Esophagus squamous epithelium (tissue), 5 donors: ENCODE results near the gene RASA3. TPM values are rescaled to one million over a fixed set of nuclear protein-coding genes. Genes with fewer than 3 reads are reported as not detected.
"Not testable (repeated sequence)": the region's sequence is repeated elsewhere in the genome, so short reads cannot be mapped to it uniquely, and the experiment has no call there.

ENCODE experiments used
- DNase-seq: peaks from one replicate; lab custom pipeline; 2025; lab: John Stamatoyannopoulos, UW
- H3K27ac ChIP-seq, 4 donors: fragments of 200-600 bp; sonication (generic); one replicate each; pipeline ENCODE4 v1.5.1; 2016 to 2019; ENCODE audit warnings: mild to moderate bottlenecking in 1 of 4
- H3K27me3 ChIP-seq, 4 donors: fragments of 200-600 bp; sonication (generic); 1 replicate in 3 of 4; 2 replicates in 1 of 4; pipeline versions ENCODE4 v1.5.1 to v1.6.0; 2017 to 2021; ENCODE audit warnings: antibody characterized with exemption in 1 of 4
- H3K36me3 ChIP-seq, 3 donors: fragments of 200-600 bp; sonication (generic); one replicate each; pipeline ENCODE4 v1.5.1; 2016 to 2019
- H3K4me1 ChIP-seq, 3 donors: fragments of 200-600 bp; sonication (generic); one replicate each; pipeline ENCODE4 v1.5.1; 2017 to 2019
- H3K4me3 ChIP-seq, 4 donors: fragments of 200-600 bp; sonication (generic); 1 replicate in 3 of 4; 2 replicates in 1 of 4; pipeline ENCODE4 v1.5.1; 2016 to 2019; ENCODE audit warnings: mild to moderate bottlenecking in 2 of 4, moderate library complexity in 1 of 4
- H3K9me3 ChIP-seq, 3 donors: fragments of 200-600 bp; sonication (generic); one replicate each; pipeline ENCODE4 v1.5.1; 2016 to 2019
- POLR2A ChIP-seq, 4 donors: fragments of 450-650 bp; IDR thresholded peaks; one replicate each; pipeline ENCODE4 v1.6.1; 2017; ENCODE audit warnings: antibody characterized with exemption in 4 of 4, mild to moderate bottlenecking in 4 of 4, moderate library complexity in 3 of 4
- WGBS, 2 donors: methylation state at CpG; one replicate each; pipeline ENCODE4 v1.1.5; 2018; 5-methylcytosine and 5-hydroxymethylcytosine counted together
- intact Hi-C: fragments of 100-400 bp; cut with DNase I; formaldehyde crosslinking; loops from one replicate; pipeline ENCODE4 v1.15.0; 2022
- total RNA-seq, 4 donors: library from RNA; depleted of rRNA; stranded (reverse); fragments of >200 nt; gene quantifications; one replicate each; pipeline ENCODE4 v1.1.0, GENCODE V29; 2016
- TF ChIP-seq, protein P1 (sequence below), 6 experiments: fragments of 450-650 bp in 4 of 6; fragments of 200-600 bp in 2 of 6; sonication (generic) in 2 of 6; IDR thresholded peaks; one replicate each; pipeline ENCODE4 v1.5.1; 2016 to 2019; ENCODE audit warnings: antibody characterized with exemption in 6 of 6, mild to moderate bottlenecking in 4 of 6, moderate library complexity in 4 of 6
- donor health status: DM: yes; HTN: yes; CAD: no.

The RASA3 gene
- total RNA-seq, 4 donors from 2014 or later = 1.4 to 8.8 (median 3.1) TPM

DNA sequence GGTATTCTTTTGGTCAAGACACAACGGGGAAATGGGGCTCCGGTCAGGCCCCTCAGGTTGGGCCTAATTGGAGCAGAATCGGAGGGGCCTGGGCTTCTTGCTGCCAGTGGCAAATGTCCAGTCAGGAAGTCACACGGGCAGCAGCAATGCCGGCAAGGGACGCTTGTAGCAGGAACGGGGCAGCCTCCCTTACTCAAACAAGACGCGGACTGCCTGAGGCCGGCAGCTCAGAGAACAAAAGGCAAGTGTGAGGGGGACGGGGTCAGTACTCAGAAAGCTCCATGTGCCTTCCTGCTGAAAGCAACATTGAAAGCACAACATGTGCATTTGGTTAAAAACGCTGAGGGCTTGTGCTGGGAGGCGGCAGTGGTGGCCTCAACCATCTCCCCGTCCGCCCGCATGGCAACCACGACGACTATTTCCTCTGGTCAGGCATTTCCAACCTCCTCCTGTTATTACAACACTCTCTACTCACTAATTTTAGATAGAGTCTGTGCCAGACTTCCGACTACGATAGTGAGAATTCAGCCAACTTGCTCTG lies 20.5 kb upstream of the RASA3 start:
- Histone ChIP-seq H3K27ac (no peak overlapping the region), H3K4me1 (peaks cover 0 to 12% (median 3%) of the 10 kb centered on the region in 3 donors), H3K4me3 (no peak overlapping the region), H3K9me3 (no peaks in the 10 kb centered on the region), H3K36me3 (no peaks in the 10 kb centered on the region), H3K27me3 (peaks cover 0 to 5% (median 0%) of the 10 kb centered on the region in 4 donors)
- 73% methylated on average over 10 to 20 of the region's 20 CpGs for WGBS, 2 donors
- DNase-seq = no peak
- intact Hi-C loops = loop anchor here (5.0 kb wide), 1 partner anchor 49 kb away; no protein-coding TSS in a partner anchor
- TF ChIP-seq, protein P1, sequence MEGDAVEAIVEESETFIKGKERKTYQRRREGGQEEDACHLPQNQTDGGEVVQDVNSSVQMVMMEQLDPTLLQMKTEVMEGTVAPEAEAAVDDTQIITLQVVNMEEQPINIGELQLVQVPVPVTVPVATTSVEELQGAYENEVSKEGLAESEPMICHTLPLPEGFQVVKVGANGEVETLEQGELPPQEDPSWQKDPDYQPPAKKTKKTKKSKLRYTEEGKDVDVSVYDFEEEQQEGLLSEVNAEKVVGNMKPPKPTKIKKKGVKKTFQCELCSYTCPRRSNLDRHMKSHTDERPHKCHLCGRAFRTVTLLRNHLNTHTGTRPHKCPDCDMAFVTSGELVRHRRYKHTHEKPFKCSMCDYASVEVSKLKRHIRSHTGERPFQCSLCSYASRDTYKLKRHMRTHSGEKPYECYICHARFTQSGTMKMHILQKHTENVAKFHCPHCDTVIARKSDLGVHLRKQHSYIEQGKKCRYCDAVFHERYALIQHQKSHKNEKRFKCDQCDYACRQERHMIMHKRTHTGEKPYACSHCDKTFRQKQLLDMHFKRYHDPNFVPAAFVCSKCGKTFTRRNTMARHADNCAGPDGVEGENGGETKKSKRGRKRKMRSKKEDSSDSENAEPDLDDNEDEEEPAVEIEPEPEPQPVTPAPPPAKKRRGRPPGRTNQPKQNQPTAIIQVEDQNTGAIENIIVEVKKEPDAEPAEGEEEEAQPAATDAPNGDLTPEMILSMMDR (IDR thresholded peaks at IDR 0.05) = no peak
- TF ChIP-seq POLR2A (IDR thresholded peaks at IDR 0.05) = no peak

DNA sequence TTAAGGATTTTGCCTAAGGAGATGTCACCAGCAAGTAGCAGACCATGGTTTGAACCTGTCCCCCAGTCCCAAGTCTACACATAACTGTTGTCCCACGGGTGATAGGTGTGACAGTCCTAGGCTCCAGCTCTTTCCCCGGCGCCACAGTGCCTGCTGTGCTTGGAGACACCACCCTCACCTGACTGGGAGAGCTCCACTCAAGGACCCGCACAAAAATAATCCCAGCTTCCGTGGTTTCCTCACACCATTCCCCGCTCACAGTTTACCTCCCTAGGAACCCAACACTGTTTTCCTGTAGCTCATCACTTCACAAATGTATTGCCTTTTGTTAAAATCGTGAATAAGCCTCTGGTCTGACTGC lies 19.8 kb upstream of the RASA3 start:
- peaks cover 0 to 2% (median 0%) of the 10 kb centered on the region in 4 donors for H3K27me3 ChIP-seq
- H3K27ac ChIP-seq = no peak overlapping the region
- TF ChIP-seq POLR2A (IDR thresholded peaks at IDR 0.05) = no peak
- H3K4me1 ChIP-seq = peaks cover 0 to 12% (median 3%) of the 10 kb centered on the region in 3 donors
- WGBS, 2 donors = 83 to 88% methylated on average over 7 of the region's 7 CpGs
- no peaks in the 10 kb centered on the region for H3K9me3 ChIP-seq
- no peak overlapping the region for H3K4me3 ChIP-seq
- intact Hi-C loops = loop anchor here (5.0 kb wide), 1 partner anchor 50 kb away; no protein-coding TSS in a partner anchor
- no peaks in the 10 kb centered on the region for H3K36me3 ChIP-seq
- no peak for DNase-seq

DNA sequence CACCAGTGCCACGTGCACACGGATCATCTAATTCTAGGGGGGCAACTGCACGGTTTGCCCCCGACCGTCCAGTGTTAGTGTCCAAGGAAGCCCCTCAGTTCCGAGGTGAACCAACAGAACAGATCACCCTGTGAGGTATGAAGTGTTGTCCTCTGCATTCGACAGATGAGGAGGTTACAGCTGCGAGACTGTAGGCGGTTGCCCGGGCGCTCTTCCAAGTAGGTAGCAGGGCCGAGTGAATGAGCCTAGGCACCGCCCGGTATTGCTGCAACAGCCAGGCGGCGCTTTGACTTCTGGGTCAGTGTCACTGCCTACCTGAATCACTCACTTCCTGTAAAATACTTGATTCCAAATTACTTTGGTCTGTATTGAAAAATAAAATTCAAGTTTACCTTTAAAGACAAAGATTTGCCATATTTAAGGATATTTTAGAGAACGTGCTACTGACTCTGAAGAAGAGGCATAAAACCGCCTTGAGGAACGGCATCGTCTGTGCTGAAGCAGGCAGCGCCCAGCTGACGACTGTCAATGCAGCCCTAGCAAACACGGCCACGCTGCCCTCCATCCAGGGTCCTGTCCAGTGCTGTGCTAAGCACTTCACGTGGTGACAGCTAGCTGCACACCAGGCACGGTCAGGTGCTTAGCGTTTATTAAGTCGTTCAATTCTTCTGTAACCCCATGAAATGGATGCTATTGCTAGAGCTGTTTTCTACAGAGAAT lies 19.3 kb upstream of the RASA3 start:
- no peak overlapping the region for H3K27ac ChIP-seq
- no peak for DNase-seq
- H3K4me3 ChIP-seq = no peak overlapping the region

DNA sequence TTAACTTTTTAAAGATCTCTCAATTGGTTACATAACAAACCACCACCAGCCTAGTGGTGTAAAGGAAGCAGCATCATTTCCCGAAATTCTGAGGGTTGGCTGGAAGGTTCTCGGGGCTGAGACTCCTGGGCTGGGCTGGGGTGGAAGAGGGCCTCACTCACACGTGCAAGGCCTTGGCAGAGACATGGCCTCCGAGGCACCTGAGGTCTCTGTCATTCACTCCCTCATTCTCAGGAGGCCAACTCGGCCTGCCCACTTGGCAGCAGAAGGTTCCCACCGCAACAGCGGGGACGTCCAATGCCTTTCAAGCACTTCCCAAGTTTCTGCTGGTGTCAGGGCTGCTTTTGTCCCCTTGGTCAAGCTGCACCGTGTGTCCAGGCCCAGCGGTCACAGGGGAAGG lies 18.6 kb upstream of the RASA3 start:
- intact Hi-C loops = loop anchor here (5.0 kb wide), 1 partner anchor 51 kb away; no protein-coding TSS in a partner anchor
- Histone ChIP-seq H3K9me3 (no peaks in the 10 kb centered on the region), H3K27me3 (no peaks in the 10 kb centered on the region), H3K4me1 (peaks cover 0 to 12% (median 3%) of the 10 kb centered on the region in 3 donors), H3K27ac (no peak overlapping the region), H3K36me3 (no peaks in the 10 kb centered on the region), H3K4me3 (no peak overlapping the region)
- no peak for TF ChIP-seq POLR2A (IDR thresholded peaks at IDR 0.05)
- no peak for DNase-seq
- 60 to 73% methylated on average over 4 to 7 of the region's 10 CpGs for WGBS, 2 donors

More for the DNA sequence above, 19.3 kb upstream of the RASA3 start:
- Histone ChIP-seq H3K27me3 (no peaks in the 10 kb centered on the region), H3K36me3 (no peaks in the 10 kb centered on the region), H3K9me3 (no peaks in the 10 kb centered on the region), H3K4me1 (peaks cover 0 to 12% (median 3%) of the 10 kb centered on the region in 3 donors)
- TF ChIP-seq POLR2A (IDR thresholded peaks at IDR 0.05) = no peak
- TF ChIP-seq, protein P1 (IDR thresholded peaks at IDR 0.05) = peak in 5 of 6 experiments; percentile 24 to 66 (median 51)
- intact Hi-C loops = loop anchor here (5.0 kb wide), 1 partner anchor 51 kb away; no protein-coding TSS in a partner anchor
- WGBS, 2 donors = 58 to 65% methylated on average over 22 to 26 of the region's 28 CpGs

DNA sequence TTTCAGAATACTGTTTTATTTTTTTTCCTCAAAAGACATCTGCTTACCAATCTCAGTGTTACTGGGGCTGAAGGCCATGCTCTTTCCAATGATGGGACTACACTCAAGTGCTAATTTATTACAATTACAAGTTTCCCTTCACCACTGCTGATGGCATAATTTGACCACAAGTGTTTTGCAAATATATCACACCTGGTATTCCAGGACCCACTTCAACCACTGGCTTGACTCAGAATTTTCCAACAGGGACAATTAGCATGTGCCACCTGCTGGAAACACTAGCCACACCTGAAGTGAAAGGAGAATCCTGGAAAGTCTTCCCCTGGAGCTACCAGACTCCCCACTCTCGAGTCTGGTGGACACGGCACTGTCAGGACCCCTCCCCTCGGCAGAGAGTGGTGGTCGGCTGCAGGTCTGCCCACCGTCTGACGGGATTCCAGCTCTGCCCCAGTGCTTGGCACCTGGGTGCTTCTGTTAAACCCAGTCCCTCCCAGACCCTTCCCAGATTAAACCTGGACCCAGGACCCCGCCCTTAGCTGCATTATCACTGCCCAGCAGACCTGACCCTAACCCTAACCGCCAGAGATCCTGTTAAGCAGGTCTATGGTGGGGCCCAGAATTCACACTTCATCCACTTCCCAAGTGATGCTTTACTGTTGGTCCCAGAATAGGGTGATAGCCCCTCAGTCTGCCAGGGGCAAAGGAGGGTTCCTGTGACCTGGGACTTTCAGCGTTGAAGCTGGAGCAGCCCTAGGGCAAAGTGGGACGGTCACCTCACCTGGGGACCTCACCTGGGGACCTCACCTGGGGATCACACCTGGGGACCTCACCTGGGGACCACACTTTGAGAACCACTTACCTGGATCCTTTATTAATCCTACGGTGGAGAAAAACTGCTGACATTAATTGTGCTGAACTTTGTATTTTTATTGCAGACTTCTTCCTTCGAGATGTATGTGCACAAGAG lies 17.6 kb upstream of the RASA3 start:
- no peaks in the 10 kb centered on the region for H3K36me3 ChIP-seq
- no peaks in the 10 kb centered on the region for H3K9me3 ChIP-seq
- peaks cover 0 to 12% (median 3%) of the 10 kb centered on the region in 3 donors for H3K4me1 ChIP-seq
- no peak overlapping the region for H3K4me3 ChIP-seq
- H3K27me3 ChIP-seq = no peaks in the 10 kb centered on the region
- 88 to 91% methylated on average over 6 to 9 of the region's 12 CpGs for WGBS, 2 donors
- no peak for TF ChIP-seq POLR2A (IDR thresholded peaks at IDR 0.05)
- TF ChIP-seq, protein P1 (IDR thresholded peaks at IDR 0.05) = no peak
- no peak overlapping the region for H3K27ac ChIP-seq
- intact Hi-C loops = loop anchor here (5.0 kb wide), 1 partner anchor 52 kb away; no protein-coding TSS in a partner anchor
- DNase-seq = no peak

DNA sequence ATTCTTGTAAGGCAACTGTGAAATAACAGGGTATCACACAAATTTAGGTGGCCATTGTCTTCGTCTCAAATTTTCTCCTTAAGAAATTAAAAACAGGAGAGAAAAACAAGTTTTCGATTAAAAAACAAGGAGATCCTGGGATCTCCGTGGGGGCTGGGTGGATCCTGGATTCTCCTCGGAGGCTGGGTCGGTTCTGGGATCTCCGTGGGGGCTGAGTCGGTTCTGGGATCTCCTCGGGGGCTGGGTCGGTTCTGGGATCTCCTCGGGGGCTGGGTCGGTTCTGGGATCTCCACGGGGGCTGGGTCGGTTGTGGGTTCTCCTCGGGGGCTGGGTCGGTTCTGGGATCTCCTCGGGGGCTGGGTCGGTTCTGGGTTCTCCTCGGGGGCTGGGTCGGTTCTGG lies 16.5 kb upstream of the RASA3 start:
- intact Hi-C loops, DNase-seq, H3K27me3 ChIP-seq, H3K4me3 ChIP-seq, H3K36me3 ChIP-seq, H3K27ac ChIP-seq, H3K9me3 ChIP-seq: not testable (repeated sequence)
- H3K4me1 ChIP-seq = peaks cover 0 to 15% (median 3%) of the 10 kb centered on the region in 3 donors
- WGBS, 2 donors = 86 to 93% methylated on average over 16 to 18 of the region's 19 CpGs
